Loucy (cell line): Measurements from ENCODE around the gene RIN3.

Experiments
- H2AFZ ChIP-seq: fragments of 200-600 bp; sonication (generic); 2 replicates; pipeline ENCODE4 v1.6.0; 2016; ENCODE audit warnings: antibody characterized with exemption, mild to moderate bottlenecking, low read length, moderate library complexity
- H3F3A ChIP-seq: fragments of 200-600 bp; 2 replicates; pipeline ENCODE4 v1.6.0; 2016; ENCODE audit warnings: antibody characterized with exemption, low read depth, mild to moderate bottlenecking
- H3K27me3 ChIP-seq: fragments of 200-600 bp; sonication (generic); 2 replicates; pipeline ENCODE4 v1.6.1; 2014; ENCODE audit warnings: low read length, mild to moderate bottlenecking; ENCODE audit not compliant: insufficient read depth, poor library complexity, severe bottlenecking
- H3K36me3 ChIP-seq: fragments of 200-600 bp; sonication (generic); 2 replicates; pipeline ENCODE4 v1.6.1; 2016; ENCODE audit warnings: low read length; ENCODE audit not compliant: insufficient read depth
- H3K4me1 ChIP-seq: fragments of 200-600 bp; sonication (generic); 2 replicates; pipeline ENCODE4 v1.5.1; 2014; ENCODE audit warnings: low read length, mild to moderate bottlenecking; ENCODE audit not compliant: insufficient read depth, poor library complexity, severe bottlenecking
- H3K4me2 ChIP-seq: fragments of 200-600 bp; sonication (generic); 2 replicates; pipeline ENCODE4 v1.6.0; 2014; ENCODE audit warnings: antibody characterized with exemption, low read length, low read depth, mild to moderate bottlenecking; ENCODE audit not compliant: poor library complexity, severe bottlenecking
- H3K4me3 ChIP-seq: fragments of 200-600 bp; sonication (generic); 2 replicates; pipeline ENCODE4 v1.5.1; 2014; ENCODE audit warnings: low read length, mild to moderate bottlenecking, mixed read lengths; ENCODE audit not compliant: poor library complexity, severe bottlenecking
- H3K79me2 ChIP-seq: fragments of 200-600 bp; sonication (generic); 2 replicates; pipeline ENCODE4 v1.6.1; 2014; ENCODE audit warnings: low read length; ENCODE audit not compliant: insufficient read depth
- H3K9ac ChIP-seq: fragments of 200-600 bp; sonication (generic); 2 replicates; pipeline ENCODE4 v1.6.0; 2014; ENCODE audit warnings: mild to moderate bottlenecking, low read depth, low read length, moderate library complexity; ENCODE audit not compliant: poor library complexity, severe bottlenecking
- H3K9me2 ChIP-seq: fragments of 200-600 bp; sonication (generic); replicated peaks from 2 replicates; pipeline ENCODE4 v1.6.1; 2016; ENCODE audit warnings: low read depth, low read length, mixed read lengths
- H3K9me3 ChIP-seq: fragments of 200-600 bp; sonication (generic); 2 replicates; pipeline ENCODE4 v1.6.1; 2014; ENCODE audit warnings: mild to moderate bottlenecking, antibody characterized with exemption, low read length, low read depth; ENCODE audit not compliant: insufficient read depth
- H4K20me1 ChIP-seq: fragments of 200-600 bp; sonication (generic); 2 replicates; pipeline ENCODE4 v1.6.0; 2014; ENCODE audit warnings: antibody characterized with exemption, low read length, mild to moderate bottlenecking; ENCODE audit not compliant: insufficient read depth, poor library complexity, severe bottlenecking
- EZH2phosphoT487 ChIP-seq: fragments of 200-600 bp; IDR thresholded peaks from 2 replicates; pipeline ENCODE4 v1.6.1; 2018; ENCODE audit warnings: antibody characterized with exemption, mild to moderate bottlenecking, moderate library complexity, borderline replicate concordance
- TF ChIP-seq, protein P1 (sequence below): fragments of 200-600 bp; sonication (generic); conservative IDR thresholded peaks from 2 replicates; pipeline ENCODE4 v1.5.1; 2014; ENCODE audit warnings: mild to moderate bottlenecking, antibody characterized with exemption, low read length

The RIN3 gene

GRCh38 chr14:92557544-92557912, 43.9 kb downstream of the RIN3 start:
- Histone ChIP-seq H3K9me3 (no peaks in the 10 kb centered on the region), H3K36me3 (peaks cover 64% of the 10 kb centered on the region; the same call in 1 of the 2 replicates), H3F3A (no peaks in the 10 kb centered on the region), H3K9me2 (no peaks in the 10 kb centered on the region), H3K4me3 (no peak overlapping the region), H4K20me1 (peaks cover 6% of the 10 kb centered on the region), H3K4me1 (peaks cover 5% of the 10 kb centered on the region), H3K27me3 (no peaks in the 10 kb centered on the region), H3K4me2 (no peak overlapping the region), H3K79me2 (peaks cover 37% of the 10 kb centered on the region), H3K9ac (no peak overlapping the region), H2AFZ (no peak overlapping the region)
- TF ChIP-seq, protein P1, sequence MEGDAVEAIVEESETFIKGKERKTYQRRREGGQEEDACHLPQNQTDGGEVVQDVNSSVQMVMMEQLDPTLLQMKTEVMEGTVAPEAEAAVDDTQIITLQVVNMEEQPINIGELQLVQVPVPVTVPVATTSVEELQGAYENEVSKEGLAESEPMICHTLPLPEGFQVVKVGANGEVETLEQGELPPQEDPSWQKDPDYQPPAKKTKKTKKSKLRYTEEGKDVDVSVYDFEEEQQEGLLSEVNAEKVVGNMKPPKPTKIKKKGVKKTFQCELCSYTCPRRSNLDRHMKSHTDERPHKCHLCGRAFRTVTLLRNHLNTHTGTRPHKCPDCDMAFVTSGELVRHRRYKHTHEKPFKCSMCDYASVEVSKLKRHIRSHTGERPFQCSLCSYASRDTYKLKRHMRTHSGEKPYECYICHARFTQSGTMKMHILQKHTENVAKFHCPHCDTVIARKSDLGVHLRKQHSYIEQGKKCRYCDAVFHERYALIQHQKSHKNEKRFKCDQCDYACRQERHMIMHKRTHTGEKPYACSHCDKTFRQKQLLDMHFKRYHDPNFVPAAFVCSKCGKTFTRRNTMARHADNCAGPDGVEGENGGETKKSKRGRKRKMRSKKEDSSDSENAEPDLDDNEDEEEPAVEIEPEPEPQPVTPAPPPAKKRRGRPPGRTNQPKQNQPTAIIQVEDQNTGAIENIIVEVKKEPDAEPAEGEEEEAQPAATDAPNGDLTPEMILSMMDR: no peak
- TF ChIP-seq EZH2phosphoT487: no peak

- H3K36me3 ChIP-seq: peaks cover 67% of the 10 kb centered on the region; the same call in 1 of the 2 replicates
- H3K9me3 ChIP-seq: no peaks in the 10 kb centered on the region
- peaks cover 30% of the 10 kb centered on the region for H3K79me2 ChIP-seq
- no peak for TF ChIP-seq EZH2phosphoT487
- TF ChIP-seq, protein P1: no peak
- no peak overlapping the region for H3K4me3 ChIP-seq
- H3K4me1 ChIP-seq: no peaks in the 10 kb centered on the region
- H3K9ac ChIP-seq: no peak overlapping the region
- peaks cover 4% of the 10 kb centered on the region for H4K20me1 ChIP-seq
- H3K9me2 ChIP-seq: no peaks in the 10 kb centered on the region
- H2AFZ ChIP-seq: no peak overlapping the region
- H3F3A ChIP-seq: no peaks in the 10 kb centered on the region
- no peak overlapping the region for H3K4me2 ChIP-seq
- H3K27me3 ChIP-seq: no peaks in the 10 kb centered on the region
Measured at GRCh38 chr14:92558319-92558718, 44.7 kb downstream of the RIN3 start.

DNA sequence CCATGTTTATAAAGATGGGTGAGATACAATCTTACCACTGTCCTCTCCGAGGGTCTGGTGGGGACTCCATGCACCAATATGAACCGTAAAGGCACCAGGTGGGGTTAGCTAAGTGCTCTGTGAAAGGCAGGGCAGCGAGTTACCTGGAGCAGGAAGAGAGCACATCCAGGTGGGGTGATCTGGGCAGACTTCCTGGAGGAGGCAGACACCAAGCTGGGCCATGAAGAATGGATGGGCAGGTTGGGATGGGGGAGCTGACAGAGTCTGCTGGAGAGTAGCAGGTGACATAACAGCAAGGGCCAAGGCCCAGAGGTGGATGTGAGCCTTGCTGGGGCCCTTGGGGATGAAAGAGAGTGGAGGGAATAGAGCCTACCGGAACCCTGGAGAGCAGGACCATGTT, 45.9 kb downstream of the RIN3 start:
- Histone ChIP-seq H3K4me1 (no peaks in the 10 kb centered on the region), H3K36me3 (peaks cover 77% of the 10 kb centered on the region; the same call in 1 of the 2 replicates), H3K4me2 (no peak overlapping the region), H3K4me3 (no peak overlapping the region), H3F3A (no peaks in the 10 kb centered on the region), H3K27me3 (no peaks in the 10 kb centered on the region), H2AFZ (no peak overlapping the region), H3K79me2 (peaks cover 31% of the 10 kb centered on the region), H3K9me2 (no peaks in the 10 kb centered on the region), H3K9ac (no peak overlapping the region), H3K9me3 (no peaks in the 10 kb centered on the region), H4K20me1 (peaks cover 4% of the 10 kb centered on the region)
- no peak for TF ChIP-seq EZH2phosphoT487
- TF ChIP-seq, protein P1: no peak
